ENCODE data around the gene VSNL1.

VSNL1 gene

DNA sequence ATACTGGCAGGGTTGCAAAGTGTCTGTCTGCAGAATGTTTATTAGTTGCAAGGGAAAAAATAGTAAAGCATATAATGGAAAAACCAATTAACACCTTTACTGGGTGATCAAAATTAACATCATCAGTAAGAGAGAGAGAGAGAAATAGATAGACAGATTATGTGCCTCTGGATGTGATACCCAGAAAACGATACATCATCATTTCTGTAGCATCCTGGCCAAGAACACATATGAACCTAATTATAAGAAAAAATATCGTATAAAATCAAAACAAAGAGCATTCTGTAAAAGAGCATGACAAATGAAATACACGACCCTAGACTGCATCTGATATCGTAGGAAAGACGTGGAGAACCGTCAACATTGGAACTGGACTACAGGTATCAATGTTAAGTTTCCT lies 148.5 kb downstream of the VSNL1 start:
- H3K9me3 ChIP-seq (ENCODE audit: insufficient read depth, low read length) = no peaks in the 10 kb centered on the region
- H3K27me3 ChIP-seq (ENCODE audit: low read length) = no peaks in the 10 kb centered on the region
- H3K79me2 ChIP-seq (ENCODE audit: insufficient read depth, low read length) = no peaks in the 10 kb centered on the region
- TF ChIP-seq, protein P1, sequence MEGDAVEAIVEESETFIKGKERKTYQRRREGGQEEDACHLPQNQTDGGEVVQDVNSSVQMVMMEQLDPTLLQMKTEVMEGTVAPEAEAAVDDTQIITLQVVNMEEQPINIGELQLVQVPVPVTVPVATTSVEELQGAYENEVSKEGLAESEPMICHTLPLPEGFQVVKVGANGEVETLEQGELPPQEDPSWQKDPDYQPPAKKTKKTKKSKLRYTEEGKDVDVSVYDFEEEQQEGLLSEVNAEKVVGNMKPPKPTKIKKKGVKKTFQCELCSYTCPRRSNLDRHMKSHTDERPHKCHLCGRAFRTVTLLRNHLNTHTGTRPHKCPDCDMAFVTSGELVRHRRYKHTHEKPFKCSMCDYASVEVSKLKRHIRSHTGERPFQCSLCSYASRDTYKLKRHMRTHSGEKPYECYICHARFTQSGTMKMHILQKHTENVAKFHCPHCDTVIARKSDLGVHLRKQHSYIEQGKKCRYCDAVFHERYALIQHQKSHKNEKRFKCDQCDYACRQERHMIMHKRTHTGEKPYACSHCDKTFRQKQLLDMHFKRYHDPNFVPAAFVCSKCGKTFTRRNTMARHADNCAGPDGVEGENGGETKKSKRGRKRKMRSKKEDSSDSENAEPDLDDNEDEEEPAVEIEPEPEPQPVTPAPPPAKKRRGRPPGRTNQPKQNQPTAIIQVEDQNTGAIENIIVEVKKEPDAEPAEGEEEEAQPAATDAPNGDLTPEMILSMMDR (IDR thresholded peaks at IDR 0.05; ENCODE audit: insufficient read depth, low read length, poor library complexity, severe bottlenecking) = no peak
- TF ChIP-seq EZH2phosphoT487 (conservative IDR thresholded peaks at IDR 0.05; ENCODE audit: low read length) = no peak
- no peak overlapping the region for H3K9ac ChIP-seq (ENCODE audit: low read length)
- H3K4me3 ChIP-seq (ENCODE audit: insufficient read depth, low read length, poor library complexity, severe bottlenecking) = no peak overlapping the region
- no peak overlapping the region for H2AFZ ChIP-seq (ENCODE audit: low read depth, low read length, severe bottlenecking)
- H3F3A ChIP-seq (ENCODE audit: insufficient read depth) = no peaks in the 10 kb centered on the region
- no peak overlapping the region for H3K4me2 ChIP-seq (ENCODE audit: low read depth, low read length, poor library complexity, severe bottlenecking)
- no peaks in the 10 kb centered on the region for H4K20me1 ChIP-seq (ENCODE audit: low read depth, low read length)
- H3K27ac ChIP-seq (ENCODE audit: low read depth, low read length) = no peak overlapping the region
- H3K36me3 ChIP-seq (ENCODE audit: low read length) = peaks cover 46% of the 10 kb centered on the region
- H3K9me2 ChIP-seq (replicated peaks; ENCODE audit: insufficient read depth, low read length) = no peaks in the 10 kb centered on the region

DNA sequence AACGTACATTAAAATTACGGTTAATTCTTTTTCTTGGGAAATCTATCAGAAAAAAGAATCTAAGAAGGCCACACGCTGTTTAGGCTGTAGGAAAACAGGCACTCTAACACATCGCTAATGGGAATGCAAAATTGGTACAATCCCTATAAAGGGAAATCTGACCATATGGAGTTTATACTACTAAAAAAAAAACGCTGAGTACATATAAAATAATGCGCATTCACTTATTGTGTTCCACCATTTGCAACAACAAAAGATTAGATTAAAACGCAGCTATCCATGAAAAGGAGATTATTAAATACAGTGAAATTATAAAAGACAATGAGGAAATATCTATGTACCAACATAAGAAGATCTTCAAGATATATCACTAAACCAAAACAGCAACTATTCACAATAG lies 150.3 kb downstream of the VSNL1 start:
- Histone ChIP-seq H3F3A (ENCODE audit: insufficient read depth) (no peaks in the 10 kb centered on the region), H3K36me3 (ENCODE audit: low read length) (peaks cover 57% of the 10 kb centered on the region), H3K4me3 (ENCODE audit: insufficient read depth, low read length, poor library complexity, severe bottlenecking) (no peak overlapping the region), H4K20me1 (ENCODE audit: low read depth, low read length) (no peaks in the 10 kb centered on the region), H3K27me3 (ENCODE audit: low read length) (no peaks in the 10 kb centered on the region), H3K79me2 (ENCODE audit: insufficient read depth, low read length) (no peaks in the 10 kb centered on the region), H3K27ac (ENCODE audit: low read depth, low read length) (no peak overlapping the region), H3K9me3 (ENCODE audit: insufficient read depth, low read length) (no peaks in the 10 kb centered on the region), H2AFZ (ENCODE audit: low read depth, low read length, severe bottlenecking) (no peak overlapping the region), H3K4me2 (ENCODE audit: low read depth, low read length, poor library complexity, severe bottlenecking) (no peak overlapping the region), H3K9ac (ENCODE audit: low read length) (no peak overlapping the region), H3K9me2 (replicated peaks; ENCODE audit: insufficient read depth, low read length) (no peaks in the 10 kb centered on the region)
- TF ChIP-seq, protein P1 (IDR thresholded peaks at IDR 0.05; ENCODE audit: insufficient read depth, low read length, poor library complexity, severe bottlenecking) = no peak
- TF ChIP-seq EZH2phosphoT487 (conservative IDR thresholded peaks at IDR 0.05; ENCODE audit: low read length) = no peak
